HCT116 (cell line): ENCODE data around the gene TRMT2A. TPM values are rescaled to one million over a fixed set of nuclear protein-coding genes. Genes with fewer than 3 reads are reported as not detected.

Experiments
- ATAC-seq: fragments of 200-7000 bp; cut with Tn5 transposase; 2 replicates; pipeline ENCODE4 v1.9.1; 2020; ENCODE audit warnings: mild to moderate bottlenecking, moderate library complexity
- BruUV-seq: library from RNA; stranded (reverse); fragments of 400-500 nt; replicated peaks from 2 replicates; lab custom pipeline; 2021; lab: Mats Ljungman, UMichigan
- CTCF ChIA-PET: fragments of 300-600 bp; sonication (Branson Sonifier 250); formaldehyde crosslinking; loops from one replicate; lab custom pipeline; 2021; ENCODE audit warnings: antibody characterized with exemption; lab: Charles Lee
- POLR2A ChIA-PET: fragments of 300-600, 350-600 bp; sonication (Branson Sonifier 250); formaldehyde crosslinking; loops from one replicate; lab custom pipeline; 2021; ENCODE audit warnings: antibody characterized with exemption; lab: Charles Lee
- RAD21 ChIA-PET, 2 experiments: fragments of 300-600 bp; sonication (Branson Sonifier 250); formaldehyde crosslinking; loops; one replicate each; lab custom pipeline; 2023; ENCODE audit warnings: low total read pairs in 2 of 2; ENCODE audit not compliant: uncharacterized antibody in 2 of 2, unreplicated experiment in 2 of 2, low non-redundant PET in 1 of 2; lab: Charles Lee
- DNase-seq: peaks from one replicate; pipeline ENCODE4 v3.0.0-alpha.2; 2010; ENCODE audit warnings: low read depth, low spot score
- H2AFZ ChIP-seq: fragments of 200-600 bp; shearing (Covaris generic), sonication (generic); 2 replicates; pipeline ENCODE4 v1.6.1; 2017; ENCODE audit warnings: low read depth, mixed run types, mixed read lengths, antibody characterized with exemption, low read length; ENCODE audit not compliant: poor library complexity, severe bottlenecking
- H3K27ac ChIP-seq: 2 replicates; pipeline ENCODE4 v1.5.1; 2012; ENCODE audit warnings: low read depth, low read length
- H3K27me3 ChIP-seq: fragments of 200-600 bp; sonication (generic); 2 replicates; pipeline ENCODE4 v1.6.1; 2016; ENCODE audit warnings: mixed run types, low read length, mixed read lengths; ENCODE audit not compliant: insufficient read depth
- H3K36me3 ChIP-seq, 2 experiments: fragments of 200-500 bp in 1 of 2; fragments of 200-600 bp in 1 of 2; sonication (Bioruptor generic) in 1 of 2; sonication (generic) in 1 of 2; 2 replicates each; pipeline versions ENCODE4 v1.5.1 to v1.6.1; 2014 to 2016; ENCODE audit warnings: low read length in 2 of 2, inconsistent platforms in 1 of 2, mixed read lengths in 1 of 2, mixed run types in 1 of 2; ENCODE audit not compliant: insufficient read depth in 2 of 2, control insufficient read depth in 1 of 2
- H3K4me1 ChIP-seq, 2 experiments: fragments of 200-600 bp in 1 of 2; sonication (generic) in 1 of 2; 2 replicates each; pipeline versions ENCODE4 v1.5.1 to v1.6.1; 2012 to 2017; ENCODE audit warnings: low read length in 2 of 2, inconsistent platforms in 1 of 2, mild to moderate bottlenecking in 1 of 2, mixed read lengths in 1 of 2, mixed run types in 1 of 2, moderate library complexity in 1 of 2; ENCODE audit not compliant: insufficient read depth in 2 of 2, control insufficient read depth in 1 of 2
- H3K4me2 ChIP-seq: fragments of 200-600 bp; sonication (generic); 2 replicates; pipeline ENCODE4 v1.6.1; 2017; ENCODE audit warnings: mixed run types, low read length, mixed read lengths
- H3K4me3 ChIP-seq, 2 experiments: fragments of 200-600 bp in 1 of 2; sonication (generic) in 1 of 2; replicated peaks in 1 of 2; 2 replicates each; pipeline ENCODE4 v1.5.1; 2011 to 2016; ENCODE audit warnings: low read length in 2 of 2, control low read depth in 1 of 2, low read depth in 1 of 2, mild to moderate bottlenecking in 1 of 2, mixed read lengths in 1 of 2, mixed run types in 1 of 2
- H3K79me2 ChIP-seq: fragments of 200-600 bp; sonication (generic); 2 replicates; pipeline ENCODE4 v1.6.1; 2017; ENCODE audit warnings: mild to moderate bottlenecking, mixed run types, low read length, moderate library complexity, mixed read lengths; ENCODE audit not compliant: insufficient read depth
- H3K9ac ChIP-seq: fragments of 200-600 bp; sonication (generic); 2 replicates; pipeline ENCODE4 v1.6.1; 2016; ENCODE audit warnings: low read length, mixed read lengths
- H3K9me2 ChIP-seq: fragments of 200-600 bp; sonication (generic), shearing (Covaris generic); 2 replicates; pipeline ENCODE4 v1.6.1; 2017; ENCODE audit warnings: mixed run types, mild to moderate bottlenecking, moderate library complexity; ENCODE audit not compliant: insufficient read depth
- H3K9me3 ChIP-seq, 2 experiments: fragments of 200-500 bp in 1 of 2; fragments of 200-600 bp in 1 of 2; sonication (Bioruptor generic) in 1 of 2; sonication (generic) in 1 of 2; 2 replicates each; pipeline ENCODE4 v1.6.1; 2014 to 2017; ENCODE audit warnings: low read length in 2 of 2, mixed read lengths in 2 of 2, inconsistent platforms in 1 of 2, low read depth in 1 of 2, mild to moderate bottlenecking in 1 of 2, mixed run types in 1 of 2, moderate library complexity in 1 of 2; ENCODE audit not compliant: control insufficient read depth in 1 of 2, insufficient read depth in 1 of 2
- H4K20me1 ChIP-seq: fragments of 200-600 bp; sonication (generic), shearing (Covaris generic); 2 replicates; pipeline ENCODE4 v1.6.1; 2017; ENCODE audit warnings: mixed run types, mild to moderate bottlenecking, moderate library complexity; ENCODE audit not compliant: insufficient read depth
- CBX3 ChIP-seq: IDR thresholded peaks from 2 replicates; pipeline ENCODE4 v1.6.1; 2012; ENCODE audit warnings: low read depth
- CEBPB ChIP-seq: IDR thresholded peaks from 2 replicates; pipeline ENCODE4 v1.6.1; 2012; ENCODE audit warnings: low read depth
- EGR1 ChIP-seq: IDR thresholded peaks from 2 replicates; pipeline ENCODE4 v1.6.1; 2012; ENCODE audit warnings: low read depth
- FOSL1 ChIP-seq: IDR thresholded peaks from 2 replicates; pipeline ENCODE4 v1.6.1; 2012; ENCODE audit warnings: low read depth
- JUND ChIP-seq: IDR thresholded peaks from 2 replicates; pipeline ENCODE4 v1.6.1; 2012
- POLR2AphosphoS5 ChIP-seq: IDR thresholded peaks from 2 replicates; pipeline ENCODE4 v1.6.1; 2011; ENCODE audit warnings: mild to moderate bottlenecking, low read depth, low read length, moderate library complexity
- RAD21 ChIP-seq: IDR thresholded peaks from 2 replicates; pipeline ENCODE4 v1.6.1; 2012; ENCODE audit warnings: low read depth, mild to moderate bottlenecking
- SP1 ChIP-seq: IDR thresholded peaks from 2 replicates; pipeline ENCODE4 v1.6.1; 2012; ENCODE audit warnings: low read depth
- SRF ChIP-seq: IDR thresholded peaks from 2 replicates; pipeline ENCODE4 v1.6.1; 2012; ENCODE audit warnings: low read depth
- TCF7L2 ChIP-seq: IDR thresholded peaks from 2 replicates; pipeline ENCODE4 v1.7.0; 2011; ENCODE audit warnings: borderline replicate concordance, inconsistent platforms; ENCODE audit not compliant: insufficient read depth, insufficient read length; ENCODE audit errors: extremely low read depth
- ZNF274 ChIP-seq: fragments of 200-500 bp; sonication (Bioruptor generic); IDR thresholded peaks from 2 replicates; pipeline ENCODE4 v1.6.1; 2014; ENCODE audit warnings: mild to moderate bottlenecking, low read depth, low read length, inconsistent platforms
- intact Hi-C: fragments of 100-400 bp; cut with micrococcal nuclease; formaldehyde crosslinking; loops from 2 replicates; pipeline ENCODE4 v1.10.0; 2022
- total RNA-seq: library from RNA; stranded (reverse); gene quantifications from one replicate; pipeline ENCODE4 v1.2.1, GENCODE V29; 2021; ENCODE audit not compliant: unreplicated experiment
- TF ChIP-seq, protein P1 (sequence below): IDR thresholded peaks from 2 replicates; pipeline ENCODE4 v1.6.1; 2011; ENCODE audit warnings: mild to moderate bottlenecking, low read length, moderate library complexity; ENCODE audit not compliant: insufficient replicate concordance; ENCODE audit errors: extremely low read depth
- TF ChIP-seq, protein P2 (sequence below): IDR thresholded peaks from 2 replicates; pipeline ENCODE4 v1.6.1; 2012
- TF ChIP-seq, protein P3 (sequence below): IDR thresholded peaks from 2 replicates; pipeline ENCODE4 v1.6.1; 2012
- TF ChIP-seq, protein P4 (sequence below): IDR thresholded peaks from 2 replicates; pipeline ENCODE4 v1.6.1; 2012; ENCODE audit warnings: low read depth

Gene TRMT2A
- total RNA-seq, 1 experiment from 2014 or later = 67.3 TPM

DNA sequence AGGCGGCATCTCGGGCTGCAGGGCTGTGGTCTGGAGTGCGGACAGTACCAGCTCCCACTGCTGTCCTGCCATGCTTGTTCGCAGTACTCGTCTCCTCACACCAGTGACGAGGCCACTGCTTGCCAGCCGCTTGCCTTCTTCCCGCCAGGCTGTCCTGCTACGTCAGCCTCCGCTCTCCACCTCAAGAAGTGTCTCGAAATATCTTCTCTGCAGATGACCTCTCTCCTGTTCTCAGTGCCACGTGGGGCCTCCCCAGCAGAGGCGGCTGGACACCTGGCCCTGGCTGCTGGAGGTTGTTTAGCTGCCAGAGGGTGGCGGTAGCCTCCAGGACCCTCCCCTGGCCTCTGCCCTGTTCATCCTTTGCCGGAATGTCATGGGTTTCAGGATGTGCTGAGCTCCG, 36.9 kb upstream of the TRMT2A start:
- ATAC-seq (no peak), DNase-seq (no peak)
- H4K20me1 ChIP-seq = no peaks in the 10 kb centered on the region
- H3K27me3 ChIP-seq = no peaks in the 10 kb centered on the region
- H3K9me3 ChIP-seq = no peaks in the 10 kb centered on the region
- H3K36me3 ChIP-seq = no peaks in the 10 kb centered on the region
- no peak overlapping the region for H2AFZ ChIP-seq
- no peak for TF ChIP-seq JUND
- no peak for TF ChIP-seq RAD21
- TF ChIP-seq, protein P1, sequence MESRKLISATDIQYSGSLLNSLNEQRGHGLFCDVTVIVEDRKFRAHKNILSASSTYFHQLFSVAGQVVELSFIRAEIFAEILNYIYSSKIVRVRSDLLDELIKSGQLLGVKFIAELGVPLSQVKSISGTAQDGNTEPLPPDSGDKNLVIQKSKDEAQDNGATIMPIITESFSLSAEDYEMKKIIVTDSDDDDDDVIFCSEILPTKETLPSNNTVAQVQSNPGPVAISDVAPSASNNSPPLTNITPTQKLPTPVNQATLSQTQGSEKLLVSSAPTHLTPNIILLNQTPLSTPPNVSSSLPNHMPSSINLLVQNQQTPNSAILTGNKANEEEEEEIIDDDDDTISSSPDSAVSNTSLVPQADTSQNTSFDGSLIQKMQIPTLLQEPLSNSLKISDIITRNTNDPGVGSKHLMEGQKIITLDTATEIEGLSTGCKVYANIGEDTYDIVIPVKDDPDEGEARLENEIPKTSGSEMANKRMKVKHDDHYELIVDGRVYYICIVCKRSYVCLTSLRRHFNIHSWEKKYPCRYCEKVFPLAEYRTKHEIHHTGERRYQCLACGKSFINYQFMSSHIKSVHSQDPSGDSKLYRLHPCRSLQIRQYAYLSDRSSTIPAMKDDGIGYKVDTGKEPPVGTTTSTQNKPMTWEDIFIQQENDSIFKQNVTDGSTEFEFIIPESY = no peak
- no peak for TF ChIP-seq EGR1
- no peak for TF ChIP-seq POLR2AphosphoS5
- TF ChIP-seq, protein P2, sequence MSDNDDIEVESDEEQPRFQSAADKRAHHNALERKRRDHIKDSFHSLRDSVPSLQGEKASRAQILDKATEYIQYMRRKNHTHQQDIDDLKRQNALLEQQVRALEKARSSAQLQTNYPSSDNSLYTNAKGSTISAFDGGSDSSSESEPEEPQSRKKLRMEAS = no peak
- TF ChIP-seq TCF7L2 = no peak
- no peak for TF ChIP-seq SP1
- no peak for TF ChIP-seq ZNF274
- TF ChIP-seq, protein P3, sequence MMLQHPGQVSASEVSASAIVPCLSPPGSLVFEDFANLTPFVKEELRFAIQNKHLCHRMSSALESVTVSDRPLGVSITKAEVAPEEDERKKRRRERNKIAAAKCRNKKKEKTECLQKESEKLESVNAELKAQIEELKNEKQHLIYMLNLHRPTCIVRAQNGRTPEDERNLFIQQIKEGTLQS = no peak
- TF ChIP-seq CBX3 = no peak
- TF ChIP-seq, protein P4, sequence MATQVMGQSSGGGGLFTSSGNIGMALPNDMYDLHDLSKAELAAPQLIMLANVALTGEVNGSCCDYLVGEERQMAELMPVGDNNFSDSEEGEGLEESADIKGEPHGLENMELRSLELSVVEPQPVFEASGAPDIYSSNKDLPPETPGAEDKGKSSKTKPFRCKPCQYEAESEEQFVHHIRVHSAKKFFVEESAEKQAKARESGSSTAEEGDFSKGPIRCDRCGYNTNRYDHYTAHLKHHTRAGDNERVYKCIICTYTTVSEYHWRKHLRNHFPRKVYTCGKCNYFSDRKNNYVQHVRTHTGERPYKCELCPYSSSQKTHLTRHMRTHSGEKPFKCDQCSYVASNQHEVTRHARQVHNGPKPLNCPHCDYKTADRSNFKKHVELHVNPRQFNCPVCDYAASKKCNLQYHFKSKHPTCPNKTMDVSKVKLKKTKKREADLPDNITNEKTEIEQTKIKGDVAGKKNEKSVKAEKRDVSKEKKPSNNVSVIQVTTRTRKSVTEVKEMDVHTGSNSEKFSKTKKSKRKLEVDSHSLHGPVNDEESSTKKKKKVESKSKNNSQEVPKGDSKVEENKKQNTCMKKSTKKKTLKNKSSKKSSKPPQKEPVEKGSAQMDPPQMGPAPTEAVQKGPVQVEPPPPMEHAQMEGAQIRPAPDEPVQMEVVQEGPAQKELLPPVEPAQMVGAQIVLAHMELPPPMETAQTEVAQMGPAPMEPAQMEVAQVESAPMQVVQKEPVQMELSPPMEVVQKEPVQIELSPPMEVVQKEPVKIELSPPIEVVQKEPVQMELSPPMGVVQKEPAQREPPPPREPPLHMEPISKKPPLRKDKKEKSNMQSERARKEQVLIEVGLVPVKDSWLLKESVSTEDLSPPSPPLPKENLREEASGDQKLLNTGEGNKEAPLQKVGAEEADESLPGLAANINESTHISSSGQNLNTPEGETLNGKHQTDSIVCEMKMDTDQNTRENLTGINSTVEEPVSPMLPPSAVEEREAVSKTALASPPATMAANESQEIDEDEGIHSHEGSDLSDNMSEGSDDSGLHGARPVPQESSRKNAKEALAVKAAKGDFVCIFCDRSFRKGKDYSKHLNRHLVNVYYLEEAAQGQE = no peak
- TF ChIP-seq SRF = no peak
- no peak for TF ChIP-seq FOSL1
- TF ChIP-seq CEBPB = no peak
- H3K4me3 ChIP-seq = no peak overlapping the region
- H3K9ac ChIP-seq = no peak overlapping the region
- POLR2A ChIA-PET = no interaction called here
- H3K79me2 ChIP-seq = no peaks in the 10 kb centered on the region
- H3K9me2 ChIP-seq = no peaks in the 10 kb centered on the region
- no peak overlapping the region for H3K4me2 ChIP-seq
- H3K4me1 ChIP-seq = no peaks in the 10 kb centered on the region
- H3K27ac ChIP-seq = no peak overlapping the region
- no TSS peak for BruUV-seq
- CTCF ChIA-PET = no interaction called here
- intact Hi-C loops = no loop called here
- RAD21 ChIA-PET = no interaction called here
